BE2C (cell line): Measurements from ENCODE around the gene TXNRD2.
A peak's percentile ranks its signal among the peaks of the same experiment; 100 is the strongest.

ENCODE experiments used
- DNase-seq: peaks from one replicate; pipeline ENCODE4 v3.0.0-alpha.2; 2020
- H3K27me3 ChIP-seq: fragments of 250-450 bp; sonication (Bioruptor Pico); 2 replicates; pipeline ENCODE4 v1.5.1; 2020; ENCODE audit warnings: mild to moderate bottlenecking
- H3K36me3 ChIP-seq: fragments of 250-450 bp; sonication (Bioruptor Pico); 2 replicates; pipeline ENCODE4 v1.5.1; 2020; ENCODE audit warnings: mild to moderate bottlenecking
- H3K4me1 ChIP-seq: fragments of 250-450 bp; sonication (Bioruptor Pico); 2 replicates; pipeline ENCODE4 v1.5.1; 2020
- H3K4me3 ChIP-seq: 2 replicates; pipeline ENCODE4 v1.5.1; 2011; ENCODE audit warnings: low read depth, low read length
- H3K9me3 ChIP-seq: fragments of 250-450 bp; sonication (Bioruptor Pico); 2 replicates; pipeline ENCODE4 v1.5.1; 2020
- CTCF ChIP-seq: IDR thresholded peaks from 2 replicates; pipeline ENCODE4 v1.5.1; 2012; ENCODE audit warnings: mild to moderate bottlenecking, low read depth, low read length

Gene TXNRD2

DNA sequence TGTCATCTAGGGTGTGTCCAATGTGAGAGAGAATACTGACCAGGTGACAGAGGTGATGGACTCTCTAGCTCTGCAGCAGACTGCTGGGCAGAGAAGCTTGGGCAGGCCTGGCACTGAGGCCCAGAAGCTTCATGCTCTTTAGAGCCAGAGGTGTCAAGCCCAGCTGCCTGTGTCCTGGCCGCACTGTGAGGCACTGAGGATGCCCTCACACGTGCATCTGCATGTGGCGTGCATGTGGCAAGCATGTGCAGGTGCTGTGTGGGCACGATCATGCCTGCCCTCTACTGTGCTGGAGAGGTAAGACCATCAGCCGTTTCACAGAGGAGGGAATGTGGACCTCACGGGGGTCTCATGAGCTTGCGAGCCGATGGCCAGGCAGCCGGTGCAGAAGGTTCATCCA is 15.8 kb upstream of the TXNRD2 start:
- no peaks in the 10 kb centered on the region for H3K36me3 ChIP-seq
- TF ChIP-seq CTCF: peak; percentile 24; the same call in 1 of the 2 replicates
- no peak overlapping the region for H3K4me3 ChIP-seq
- H3K27me3 ChIP-seq: no peaks in the 10 kb centered on the region
- no peaks in the 10 kb centered on the region for H3K9me3 ChIP-seq
- H3K4me1 ChIP-seq: peaks cover 10% of the 10 kb centered on the region
- no peak for DNase-seq

DNA sequence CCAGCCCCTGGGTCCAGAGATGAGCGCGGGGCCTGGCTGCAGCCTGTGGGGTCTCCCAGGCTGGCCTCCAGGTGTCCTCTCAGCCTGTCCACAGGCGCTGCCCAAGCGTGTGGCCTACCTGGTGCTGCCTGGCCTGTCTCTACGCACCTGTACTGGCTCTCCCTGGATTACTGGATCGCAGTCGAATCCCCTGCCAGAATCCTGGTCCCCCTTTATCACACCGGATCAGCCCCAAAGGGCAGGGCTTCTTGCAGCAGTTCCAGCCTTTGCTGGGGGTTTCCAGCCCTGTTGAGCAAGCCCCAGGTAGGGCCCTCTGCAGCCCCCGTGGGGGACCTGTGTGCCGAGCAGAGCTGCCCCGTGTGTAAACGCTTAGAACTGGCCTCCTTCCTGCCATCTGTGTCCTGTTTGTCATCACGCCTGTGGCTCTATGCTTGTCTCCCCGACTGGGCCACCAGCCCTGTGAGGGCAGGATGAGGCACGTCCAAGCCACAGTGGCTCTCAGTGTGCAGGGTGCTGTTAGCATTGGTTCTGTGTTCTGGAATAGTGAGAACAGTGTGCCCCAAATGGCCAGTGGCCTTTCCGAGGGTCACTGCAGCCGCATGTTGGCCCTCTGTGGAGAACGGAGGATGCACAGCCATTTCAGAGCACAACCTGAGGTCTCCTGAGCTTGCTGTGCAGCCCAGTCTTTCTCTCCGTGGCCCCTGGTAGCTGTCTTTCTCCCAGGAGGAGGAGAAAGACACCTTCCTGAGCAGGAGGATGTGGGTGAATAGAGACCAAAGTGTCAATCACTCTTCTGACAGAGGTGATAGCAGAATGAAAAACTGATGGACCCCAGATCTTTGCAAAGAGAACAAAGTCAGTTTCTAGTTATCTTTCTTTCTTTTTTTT is 13.9 kb upstream of the TXNRD2 start:
- Histone ChIP-seq H3K27me3 (no peaks in the 10 kb centered on the region), H3K4me3 (no peak overlapping the region), H3K36me3 (peaks cover 8% of the 10 kb centered on the region; the same call in 1 of the 2 replicates), H3K9me3 (no peaks in the 10 kb centered on the region), H3K4me1 (peaks cover 3% of the 10 kb centered on the region; the same call in 1 of the 2 replicates)
- no peak for DNase-seq
- TF ChIP-seq CTCF: no peak

GRCh38 chr22:19951346-19951745 is 9.7 kb upstream of the TXNRD2 start:
- Histone ChIP-seq H3K36me3 (peaks cover 25% of the 10 kb centered on the region), H3K4me1 (peaks cover 3% of the 10 kb centered on the region; the same call in 1 of the 2 replicates), H3K9me3 (no peaks in the 10 kb centered on the region), H3K4me3 (no peak overlapping the region), H3K27me3 (no peaks in the 10 kb centered on the region)
- DNase-seq: no peak
- no peak for TF ChIP-seq CTCF

DNA sequence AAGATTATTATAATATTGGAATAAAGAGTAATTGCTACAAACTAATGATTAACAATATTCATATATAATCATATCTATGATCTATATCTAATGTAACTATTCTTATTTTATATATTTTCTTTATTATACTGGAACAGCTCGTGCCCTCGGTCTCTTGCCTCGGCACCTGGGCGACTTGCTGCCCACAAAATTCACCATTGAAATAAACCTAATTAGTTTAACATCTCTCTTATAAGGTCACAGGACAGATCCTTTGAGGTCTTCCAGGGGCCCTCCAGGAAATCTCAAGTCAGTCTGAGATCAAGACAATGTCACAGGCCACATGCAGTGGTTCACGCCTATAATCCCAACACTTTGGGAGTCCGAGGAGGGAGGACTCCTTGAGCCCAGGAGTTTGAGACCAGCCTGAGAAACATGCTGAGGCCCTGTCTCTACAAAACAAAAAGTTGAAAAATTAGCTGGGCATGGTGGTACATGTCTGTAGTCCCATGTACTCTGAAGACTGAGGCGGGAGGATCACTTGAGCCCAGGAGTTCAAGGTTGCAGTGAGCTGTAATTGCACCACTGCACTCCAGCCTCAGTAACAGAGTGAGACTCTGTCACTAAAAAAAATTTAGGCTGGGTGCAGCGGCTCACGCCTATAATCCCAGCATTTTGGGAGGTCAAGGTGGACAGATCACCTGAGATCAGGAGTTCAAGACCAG is 6.6 kb upstream of the TXNRD2 start:
- TF ChIP-seq CTCF: no peak
- H3K36me3 ChIP-seq: peaks cover 25% of the 10 kb centered on the region
- H3K27me3 ChIP-seq: no peaks in the 10 kb centered on the region
- peaks cover 4% of the 10 kb centered on the region for H3K4me1 ChIP-seq
- no peak overlapping the region for H3K4me3 ChIP-seq
- no peaks in the 10 kb centered on the region for H3K9me3 ChIP-seq
- DNase-seq: no peak

GRCh38 chr22:19943082-19944026 is 1.7 kb upstream of the TXNRD2 start:
- Histone ChIP-seq H3K4me3 (peak overlapping the region; percentile 98), H3K27me3 (no peaks in the 10 kb centered on the region), H3K9me3 (no peaks in the 10 kb centered on the region), H3K4me1 (peaks cover 14% of the 10 kb centered on the region), H3K36me3 (peaks cover 7% of the 10 kb centered on the region)
- DNase-seq: no peak
- TF ChIP-seq CTCF: peak; percentile 22; the same call in 1 of the 2 replicates
